Tibial artery (tissue), 4 donors: ENCODE results near the gene SATB2.

Experiments used
- DNase-seq, 2 donors: peaks; one replicate each; pipeline ENCODE4 v3.0.0-alpha.2; 2019
- H3K27ac ChIP-seq, 2 donors: fragments of 200-600 bp; sonication (generic) in 1 of 2; 1 replicate in 1 of 2; 2 replicates in 1 of 2; pipeline ENCODE4 v1.5.1; 2018 to 2019; ENCODE audit warnings: mild to moderate bottlenecking in 1 of 2
- H3K27me3 ChIP-seq, 2 donors: fragments of 200-600 bp; sonication (generic) in 1 of 2; one replicate each; pipeline versions ENCODE4 v1.5.1 to v1.6.0; 2016 to 2019
- H3K36me3 ChIP-seq, 3 donors: fragments of 200-600 bp; sonication (generic) in 2 of 3; one replicate each; pipeline ENCODE4 v1.5.1; 2016 to 2019; ENCODE audit warnings: mild to moderate bottlenecking in 2 of 3
- H3K4me1 ChIP-seq, 4 donors: fragments of 200-600 bp; sonication (generic) in 2 of 4; 1 replicate in 3 of 4; 2 replicates in 1 of 4; pipeline ENCODE4 v1.5.1; 2016 to 2019
- H3K4me3 ChIP-seq, 2 donors: fragments of 200-600 bp; sonication (generic) in 1 of 2; 1 replicate in 1 of 2; 2 replicates in 1 of 2; pipeline ENCODE4 v1.5.1; 2018 to 2019; ENCODE audit warnings: mild to moderate bottlenecking in 2 of 2
- H3K9me3 ChIP-seq, 3 donors: fragments of 200-600 bp; sonication (generic) in 1 of 3; one replicate each; pipeline ENCODE4 v1.5.1; 2016 to 2019
- CTCF ChIP-seq, 2 experiments: fragments of 200-600 bp in 1 of 2; fragments of 450-650 bp in 1 of 2; IDR thresholded peaks; one replicate each; pipeline ENCODE4 v1.5.1; 2017 to 2019; ENCODE audit warnings: antibody characterized with exemption in 2 of 2, mild to moderate bottlenecking in 1 of 2, moderate library complexity in 1 of 2
- intact Hi-C: fragments of 100-400 bp; cut with DNase I; formaldehyde crosslinking; loops from one replicate; pipeline ENCODE4 v1.15.0; 2023; ENCODE audit warnings: low total_unique reads

The SATB2 gene

DNA sequence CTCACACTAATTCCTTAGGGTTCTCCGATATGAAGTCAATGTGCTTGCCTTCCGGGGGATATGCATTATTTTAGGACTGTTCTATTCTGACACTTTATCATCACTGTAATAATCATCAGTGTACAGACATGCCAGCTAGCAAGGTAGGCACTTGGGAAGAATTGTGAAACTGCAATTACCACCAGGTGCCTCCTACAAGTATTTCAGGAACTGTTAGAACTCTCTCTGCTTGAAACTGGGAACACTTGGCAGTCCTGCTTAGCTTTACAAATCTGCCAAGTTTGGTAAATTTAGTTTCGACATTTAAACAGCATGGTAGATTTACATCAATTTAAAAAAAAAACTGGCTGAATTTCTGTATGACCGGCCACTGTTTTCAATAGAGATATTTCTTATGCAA lies 128.7 kb downstream of the SATB2 start:
- intact Hi-C loops, result no loop called here
- H3K27ac ChIP-seq, result no peak overlapping the region
- H3K27me3 ChIP-seq, result no peaks in the 10 kb centered on the region
- H3K4me1 ChIP-seq, result no peaks in the 10 kb centered on the region
- H3K4me3 ChIP-seq, result no peak overlapping the region
- no peak for DNase-seq
- no peak for TF ChIP-seq CTCF (IDR thresholded peaks at IDR 0.05)
- H3K9me3 ChIP-seq, result no peaks in the 10 kb centered on the region
- peaks cover 0 to 8% (median 0%) of the 10 kb centered on the region in 3 donors for H3K36me3 ChIP-seq

DNA sequence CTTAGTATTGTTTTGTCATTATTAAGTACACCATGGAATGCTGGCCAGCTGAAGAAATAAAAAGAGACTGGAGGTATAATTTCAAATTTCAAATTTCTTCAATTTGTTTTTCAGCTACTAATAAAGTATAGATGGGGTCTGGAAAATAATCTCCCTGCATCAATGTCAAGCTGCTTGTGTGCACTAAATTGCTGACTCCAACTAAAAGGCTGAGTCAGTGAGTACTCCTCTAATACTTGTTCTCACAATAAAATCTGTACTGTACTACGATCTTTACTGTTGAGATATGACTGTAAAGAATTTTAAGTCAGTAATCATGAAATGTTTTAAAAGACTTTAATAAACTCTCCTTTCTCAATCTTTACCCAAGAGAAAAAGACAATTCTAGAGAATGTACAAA lies 131.9 kb downstream of the SATB2 start:
- H3K36me3 ChIP-seq, result peaks cover 0 to 8% (median 0%) of the 10 kb centered on the region in 3 donors
- no peak for DNase-seq
- intact Hi-C loops, result no loop called here
- H3K4me1 ChIP-seq, result no peaks in the 10 kb centered on the region
- no peaks in the 10 kb centered on the region for H3K27me3 ChIP-seq
- no peak for TF ChIP-seq CTCF (IDR thresholded peaks at IDR 0.05)
- H3K27ac ChIP-seq, result no peak overlapping the region
- no peaks in the 10 kb centered on the region for H3K9me3 ChIP-seq
- H3K4me3 ChIP-seq, result no peak overlapping the region

DNA sequence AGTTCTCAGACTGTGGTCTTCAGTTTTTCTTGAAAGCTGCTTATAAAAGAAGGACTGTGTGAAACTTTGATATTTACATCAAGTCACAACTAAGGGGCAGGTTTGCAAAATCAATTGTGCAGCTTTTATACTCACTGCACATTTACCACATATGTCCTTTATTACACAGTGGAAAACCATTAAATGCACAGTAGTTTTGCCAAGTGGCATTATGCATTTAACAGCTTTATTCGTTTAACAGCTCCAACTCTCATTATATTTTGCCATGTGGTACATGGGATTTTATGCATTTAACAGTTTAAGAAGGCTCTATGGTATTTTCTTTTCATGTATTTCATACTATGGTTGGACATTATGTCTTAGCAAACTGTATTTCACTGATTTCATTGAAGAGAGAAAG lies 135.6 kb downstream of the SATB2 start:
- Histone ChIP-seq H3K27ac (no peak overlapping the region), H3K4me1 (no peaks in the 10 kb centered on the region), H3K4me3 (no peak overlapping the region), H3K27me3 (no peaks in the 10 kb centered on the region), H3K36me3 (peaks cover 0 to 3% (median 2%) of the 10 kb centered on the region in 3 donors), H3K9me3 (no peaks in the 10 kb centered on the region)
- no peak for DNase-seq
- intact Hi-C loops, result no loop called here
- no peak for TF ChIP-seq CTCF (IDR thresholded peaks at IDR 0.05)

- intact Hi-C loops, result no loop called here
- Histone ChIP-seq H3K27me3 (no peaks in the 10 kb centered on the region), H3K36me3 (peaks cover 0 to 3% (median 0%) of the 10 kb centered on the region in 3 donors), H3K9me3 (no peaks in the 10 kb centered on the region), H3K4me1 (no peaks in the 10 kb centered on the region), H3K4me3 (no peak overlapping the region), H3K27ac (no peak overlapping the region)
- no peak for DNase-seq
- TF ChIP-seq CTCF (IDR thresholded peaks at IDR 0.05), result no peak
These were observed 140.1 kb downstream of the SATB2 start for GRCh38 chr2:199317646-199318045.

GRCh38 chr2:199316851-199317250 lies 140.9 kb downstream of the SATB2 start:
- Histone ChIP-seq H3K4me1 (no peaks in the 10 kb centered on the region), H3K36me3 (peaks cover 0 to 3% (median 0%) of the 10 kb centered on the region in 3 donors), H3K27ac (no peak overlapping the region), H3K27me3 (no peaks in the 10 kb centered on the region), H3K9me3 (no peaks in the 10 kb centered on the region), H3K4me3 (no peak overlapping the region)
- no peak for TF ChIP-seq CTCF (IDR thresholded peaks at IDR 0.05)
- DNase-seq, result no peak
- intact Hi-C loops, result no loop called here
